Parathyroid adenoma (tissue), 2 donors: ENCODE measurements around the gene ANXA6.

ENCODE experiments used
- H2AFZ ChIP-seq: fragments of 300-600 bp; sonication (generic); one replicate; pipeline ENCODE4 v1.7.0; 2017; ENCODE audit warnings: antibody characterized with exemption, mild to moderate bottlenecking
- H3K27ac ChIP-seq: fragments of 300-600 bp; sonication (generic); one replicate; pipeline ENCODE4 v1.7.0; 2017
- H3K27me3 ChIP-seq: fragments of 300-600 bp; sonication (generic); one replicate; pipeline ENCODE4 v1.7.0; 2017; ENCODE audit warnings: low read length; ENCODE audit not compliant: control insufficient read depth, insufficient read depth
- H3K36me3 ChIP-seq: fragments of 300-600 bp; sonication (generic); one replicate; pipeline ENCODE4 v1.7.0; 2017; ENCODE audit warnings: low read length; ENCODE audit not compliant: control insufficient read depth, insufficient read depth
- H3K4me1 ChIP-seq: fragments of 300-600 bp; sonication (generic); one replicate; pipeline ENCODE4 v1.7.0; 2017; ENCODE audit warnings: control low read depth
- H3K4me2 ChIP-seq: fragments of 300-600 bp; sonication (generic); one replicate; pipeline ENCODE4 v1.7.0; 2017; ENCODE audit warnings: low read length
- H3K4me3 ChIP-seq: fragments of 300-600 bp; sonication (generic); one replicate; pipeline ENCODE4 v1.7.0; 2017; ENCODE audit warnings: low read depth, low read length
- H3K79me2 ChIP-seq: fragments of 300-600 bp; sonication (generic); one replicate; pipeline ENCODE4 v1.7.0; 2017; ENCODE audit warnings: control low read depth
- H3K9ac ChIP-seq: fragments of 300-600 bp; sonication (generic); one replicate; pipeline ENCODE4 v1.7.0; 2017; ENCODE audit warnings: mild to moderate bottlenecking
- H3K9me3 ChIP-seq: fragments of 300-600 bp; sonication (generic); one replicate; pipeline ENCODE4 v1.7.0; 2017; ENCODE audit warnings: low read length; ENCODE audit not compliant: control insufficient read depth
- TF ChIP-seq, protein P1 (sequence below): fragments of 300-600 bp; sonication (generic); IDR thresholded peaks from one replicate; pipeline ENCODE4 v1.7.0; 2017; ENCODE audit warnings: antibody characterized with exemption, mild to moderate bottlenecking
- donor health status: primary hyperparathyroidism.

The ANXA6 gene

DNA sequence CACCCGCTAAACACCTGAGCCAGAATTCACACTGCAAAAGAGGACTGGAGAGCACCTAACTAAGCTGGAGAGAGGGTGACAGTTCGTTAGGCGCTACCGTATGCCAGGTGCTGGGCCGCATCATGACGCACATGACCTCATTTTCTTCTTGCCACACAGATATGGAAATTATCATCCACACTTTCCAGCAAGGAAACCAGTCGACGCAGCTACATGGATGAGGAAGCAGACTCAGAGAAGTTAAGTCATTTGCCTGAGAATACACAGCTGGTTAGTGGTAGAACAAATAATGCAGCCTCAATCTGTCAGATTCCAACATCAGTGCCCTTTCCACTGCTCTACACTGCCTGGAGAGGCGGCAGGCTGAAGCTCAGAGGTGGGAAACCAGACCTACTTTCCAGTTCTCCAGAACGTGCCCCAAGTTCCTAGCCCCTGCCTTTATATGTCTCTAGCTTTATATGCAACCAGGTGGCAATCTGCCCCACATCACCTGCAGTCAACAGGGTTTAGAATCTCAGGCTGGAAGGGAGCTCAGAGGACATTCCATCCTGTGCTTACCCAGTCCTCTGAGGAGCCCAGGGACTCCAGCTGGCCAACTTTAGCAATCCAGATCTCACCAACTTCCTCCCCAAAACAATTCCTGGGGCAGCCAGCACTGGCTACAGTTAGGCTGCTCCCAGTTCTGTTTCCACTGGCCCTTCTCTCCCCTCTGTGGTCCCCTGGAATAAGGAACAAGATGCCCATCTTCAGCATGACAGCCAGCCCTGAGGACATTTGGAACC lies 85.5 kb downstream of the ANXA6 start:
- Histone ChIP-seq H3K36me3 (no peaks in the 10 kb centered on the region), H3K27ac (peak overlapping the region; percentile 85)

DNA sequence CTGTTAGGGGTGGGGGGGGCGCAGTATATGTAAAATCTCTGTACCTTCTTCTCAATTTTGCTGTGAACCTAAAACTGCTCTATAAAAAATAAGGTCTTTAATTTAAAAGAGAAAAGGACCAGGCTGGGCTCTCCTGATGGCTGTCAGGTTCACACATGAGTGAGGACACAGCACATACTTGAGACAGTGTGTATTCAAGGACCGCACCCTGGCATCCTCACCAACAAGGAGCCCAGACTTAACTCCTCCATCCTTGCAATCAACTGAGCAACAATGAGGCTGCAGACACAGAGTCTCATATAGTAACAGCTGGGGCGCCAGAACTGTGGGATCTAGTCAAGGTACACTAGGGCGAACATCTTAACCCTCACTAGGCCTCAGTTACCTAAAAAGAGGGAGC lies 86.6 kb downstream of the ANXA6 start:
- H3K4me1 ChIP-seq = peaks cover 57% of the 10 kb centered on the region
- TF ChIP-seq, protein P1, sequence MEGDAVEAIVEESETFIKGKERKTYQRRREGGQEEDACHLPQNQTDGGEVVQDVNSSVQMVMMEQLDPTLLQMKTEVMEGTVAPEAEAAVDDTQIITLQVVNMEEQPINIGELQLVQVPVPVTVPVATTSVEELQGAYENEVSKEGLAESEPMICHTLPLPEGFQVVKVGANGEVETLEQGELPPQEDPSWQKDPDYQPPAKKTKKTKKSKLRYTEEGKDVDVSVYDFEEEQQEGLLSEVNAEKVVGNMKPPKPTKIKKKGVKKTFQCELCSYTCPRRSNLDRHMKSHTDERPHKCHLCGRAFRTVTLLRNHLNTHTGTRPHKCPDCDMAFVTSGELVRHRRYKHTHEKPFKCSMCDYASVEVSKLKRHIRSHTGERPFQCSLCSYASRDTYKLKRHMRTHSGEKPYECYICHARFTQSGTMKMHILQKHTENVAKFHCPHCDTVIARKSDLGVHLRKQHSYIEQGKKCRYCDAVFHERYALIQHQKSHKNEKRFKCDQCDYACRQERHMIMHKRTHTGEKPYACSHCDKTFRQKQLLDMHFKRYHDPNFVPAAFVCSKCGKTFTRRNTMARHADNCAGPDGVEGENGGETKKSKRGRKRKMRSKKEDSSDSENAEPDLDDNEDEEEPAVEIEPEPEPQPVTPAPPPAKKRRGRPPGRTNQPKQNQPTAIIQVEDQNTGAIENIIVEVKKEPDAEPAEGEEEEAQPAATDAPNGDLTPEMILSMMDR = no peak
- H3K79me2 ChIP-seq = peaks cover 63% of the 10 kb centered on the region
- no peak overlapping the region for H3K4me2 ChIP-seq
- H3K27ac ChIP-seq = peak overlapping the region; percentile 85
- no peaks in the 10 kb centered on the region for H3K27me3 ChIP-seq
- H3K36me3 ChIP-seq = no peaks in the 10 kb centered on the region
- no peak overlapping the region for H3K4me3 ChIP-seq
- no peaks in the 10 kb centered on the region for H3K9me3 ChIP-seq
- no peak overlapping the region for H2AFZ ChIP-seq
- H3K9ac ChIP-seq = no peak overlapping the region

More for the DNA sequence above, 85.5 kb downstream of the ANXA6 start:
- peaks cover 62% of the 10 kb centered on the region for H3K79me2 ChIP-seq
- H3K9ac ChIP-seq = no peak overlapping the region
- no peaks in the 10 kb centered on the region for H3K9me3 ChIP-seq
- H3K4me3 ChIP-seq = no peak overlapping the region
- peaks cover 61% of the 10 kb centered on the region for H3K4me1 ChIP-seq
- H3K27me3 ChIP-seq = no peaks in the 10 kb centered on the region
- TF ChIP-seq, protein P1 = no peak
- H3K4me2 ChIP-seq = no peak overlapping the region
- H2AFZ ChIP-seq = no peak overlapping the region

DNA sequence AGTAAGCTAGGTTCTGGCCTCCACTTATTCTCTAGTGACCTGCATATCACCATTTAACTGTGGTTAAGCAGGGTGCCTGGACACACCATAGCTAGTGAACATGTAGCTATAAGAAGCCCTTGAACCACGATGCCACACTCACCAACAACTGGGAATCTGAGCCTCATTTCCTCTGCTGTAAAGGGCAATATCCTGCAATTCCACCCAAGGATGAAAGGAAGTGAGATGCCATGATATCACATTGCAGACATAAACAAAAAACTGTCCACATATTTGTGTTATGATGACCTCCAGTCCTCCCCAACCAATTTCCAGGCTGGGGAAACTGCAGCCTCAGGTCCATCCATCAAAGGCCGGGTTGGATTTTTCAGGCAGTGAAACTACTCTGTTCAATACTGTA lies 87.1 kb downstream of the ANXA6 start:
- Histone ChIP-seq H3K9ac (no peak overlapping the region), H3K4me3 (no peak overlapping the region), H3K79me2 (peaks cover 66% of the 10 kb centered on the region), H3K36me3 (no peaks in the 10 kb centered on the region), H2AFZ (no peak overlapping the region), H3K27me3 (no peaks in the 10 kb centered on the region), H3K4me1 (peaks cover 59% of the 10 kb centered on the region), H3K27ac (peak overlapping the region; percentile 85), H3K4me2 (no peak overlapping the region), H3K9me3 (no peaks in the 10 kb centered on the region)
- TF ChIP-seq, protein P1 = no peak

DNA sequence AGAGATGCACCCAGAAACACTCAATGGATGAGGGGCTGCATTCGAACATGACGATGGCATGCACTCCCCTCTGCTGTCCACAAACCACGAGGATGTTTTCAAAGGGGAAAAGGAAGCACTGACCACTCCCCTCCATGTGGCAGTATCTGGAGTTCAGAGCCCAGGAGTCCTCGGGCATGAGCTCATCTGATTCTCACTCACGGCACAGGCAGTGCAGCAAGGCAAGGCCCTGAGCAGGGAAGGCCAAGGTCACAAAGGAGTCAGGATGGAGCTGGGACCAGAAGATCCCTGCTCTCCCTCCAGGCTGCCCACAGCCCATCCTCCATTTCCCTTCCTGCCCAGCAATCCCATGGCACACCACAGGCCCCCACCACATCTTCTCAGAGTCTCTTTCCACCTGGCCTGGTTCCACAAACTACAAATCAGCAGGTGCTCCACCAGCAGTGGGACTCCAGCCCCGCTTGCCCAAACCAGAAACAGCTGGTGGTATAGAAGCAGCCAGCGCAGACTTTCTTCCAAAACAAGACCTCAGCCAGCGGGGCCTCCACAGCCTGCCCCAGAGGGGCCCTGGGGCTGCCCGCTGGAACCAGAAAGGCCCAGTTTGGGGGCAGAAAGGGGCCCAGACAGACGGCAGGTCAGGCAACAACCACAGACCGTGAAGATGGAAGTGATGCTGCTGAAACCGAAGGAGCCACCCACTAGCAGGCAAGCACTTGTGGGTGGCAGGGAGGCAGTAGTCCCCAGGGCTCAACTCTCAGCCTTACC lies 89.0 kb downstream of the ANXA6 start:
- peaks cover 66% of the 10 kb centered on the region for H3K4me1 ChIP-seq
- no peaks in the 10 kb centered on the region for H3K27me3 ChIP-seq
- H3K27ac ChIP-seq = peak overlapping the region; percentile 85
- H3K9ac ChIP-seq = no peak overlapping the region
- no peak overlapping the region for H3K4me3 ChIP-seq
- H2AFZ ChIP-seq = peak overlapping the region; percentile 20
- TF ChIP-seq, protein P1 = no peak
- no peaks in the 10 kb centered on the region for H3K9me3 ChIP-seq
- H3K36me3 ChIP-seq = no peaks in the 10 kb centered on the region
- no peak overlapping the region for H3K4me2 ChIP-seq
- H3K79me2 ChIP-seq = peaks cover 69% of the 10 kb centered on the region
